ENCODE measurements around the gene ADAMTS17.

The ADAMTS17 gene

GRCh38 chr15:100172356-100173024 lies 169.3 kb downstream of the ADAMTS17 start:
- H3K4me3 ChIP-seq (ENCODE audit: low read depth, low read length): no peak overlapping the region
- DNase-seq (ENCODE audit: low read depth): no peak
- no peak for TF ChIP-seq CTCF (IDR thresholded peaks at IDR 0.05; ENCODE audit: low read depth, low read length, missing control alignments)

GRCh38 chr15:100171411-100171810 lies 170.4 kb downstream of the ADAMTS17 start:
- DNase-seq (ENCODE audit: low read depth): no peak
- TF ChIP-seq CTCF (IDR thresholded peaks at IDR 0.05; ENCODE audit: low read depth, low read length, missing control alignments): no peak
- no peak overlapping the region for H3K4me3 ChIP-seq (ENCODE audit: low read depth, low read length)

- no peak overlapping the region for H3K4me3 ChIP-seq (ENCODE audit: low read depth, low read length)
- TF ChIP-seq CTCF (IDR thresholded peaks at IDR 0.05; ENCODE audit: low read depth, low read length, missing control alignments): no peak
- peak; percentile 73 for DNase-seq (ENCODE audit: low read depth)
Observed at GRCh38 chr15:100170291-100171210, 171.2 kb downstream of the ADAMTS17 start.

GRCh38 chr15:100169615-100170290 lies 172.0 kb downstream of the ADAMTS17 start:
- no peak overlapping the region for H3K4me3 ChIP-seq (ENCODE audit: low read depth, low read length)
- no peak for DNase-seq (ENCODE audit: low read depth)
- TF ChIP-seq CTCF (IDR thresholded peaks at IDR 0.05; ENCODE audit: low read depth, low read length, missing control alignments): no peak

- no peak for TF ChIP-seq CTCF (IDR thresholded peaks at IDR 0.05; ENCODE audit: low read depth, low read length, missing control alignments)
- DNase-seq (ENCODE audit: low read depth): no peak
- H3K4me3 ChIP-seq (ENCODE audit: low read depth, low read length): no peak overlapping the region
Observed at GRCh38 chr15:100168787-100169186, 173.0 kb downstream of the ADAMTS17 start.

GRCh38 chr15:100167884-100168375 lies 173.8 kb downstream of the ADAMTS17 start:
- DNase-seq (ENCODE audit: low read depth): no peak
- no peak overlapping the region for H3K4me3 ChIP-seq (ENCODE audit: low read depth, low read length)
- TF ChIP-seq CTCF (IDR thresholded peaks at IDR 0.05; ENCODE audit: low read depth, low read length, missing control alignments): no peak

Data from GM12864 (cell line).